Glutamatergic neuron (in vitro differentiated cells): ENCODE measurements around the gene TFF2. TPM values are rescaled to one million over a fixed set of nuclear protein-coding genes. Genes with fewer than 3 reads are reported as not detected.

Experiments
- DNase-seq: peaks from one replicate; pipeline ENCODE4 v3.0.0; 2022
- H3K27ac Mint-ChIP-seq: one replicate; pipeline ENCODE4 v1.8.0; 2020; ENCODE audit warnings: mild to moderate bottlenecking, mixed read lengths, inconsistent platforms; ENCODE audit not compliant: unreplicated experiment
- H3K27me3 Mint-ChIP-seq: one replicate; pipeline ENCODE4 v1.8.0; 2020; ENCODE audit warnings: mild to moderate bottlenecking, moderate library complexity, mixed read lengths, inconsistent platforms; ENCODE audit not compliant: unreplicated experiment
- H3K36me3 Mint-ChIP-seq: one replicate; pipeline ENCODE4 v1.8.0; 2020; ENCODE audit warnings: mild to moderate bottlenecking, mixed read lengths, inconsistent platforms; ENCODE audit not compliant: unreplicated experiment
- H3K4me1 Mint-ChIP-seq: one replicate; pipeline ENCODE4 v1.8.0; 2020; ENCODE audit warnings: mild to moderate bottlenecking, low read depth, mixed read lengths, inconsistent platforms; ENCODE audit not compliant: unreplicated experiment
- H3K4me3 Mint-ChIP-seq: one replicate; pipeline ENCODE4 v1.8.0; 2020; ENCODE audit warnings: mild to moderate bottlenecking, mixed read lengths, inconsistent platforms; ENCODE audit not compliant: unreplicated experiment
- H3K9me3 Mint-ChIP-seq: one replicate; pipeline ENCODE4 v1.8.0; 2020; ENCODE audit warnings: mild to moderate bottlenecking, moderate library complexity, mixed read lengths, inconsistent platforms; ENCODE audit not compliant: unreplicated experiment
- total RNA-seq: library from RNA; stranded (reverse); fragmentation: NEBNext Ultra II Directional; extraction: Animal tissue kit (Norgen Biotek cat#: 25700); gene quantifications from one replicate; pipeline ENCODE4 v1.2.1, GENCODE V29; 2021; ENCODE audit not compliant: unreplicated experiment
- TF ChIP-seq, protein P1 (sequence below): fragments of 200-600 bp; sonication (generic); IDR thresholded peaks from one replicate; pipeline ENCODE4 v1.5.0; 2021; ENCODE audit not compliant: partially characterized antibody, unreplicated experiment

The TFF2 gene
- total RNA-seq, 1 donor from 2014 or later = not detected

DNA sequence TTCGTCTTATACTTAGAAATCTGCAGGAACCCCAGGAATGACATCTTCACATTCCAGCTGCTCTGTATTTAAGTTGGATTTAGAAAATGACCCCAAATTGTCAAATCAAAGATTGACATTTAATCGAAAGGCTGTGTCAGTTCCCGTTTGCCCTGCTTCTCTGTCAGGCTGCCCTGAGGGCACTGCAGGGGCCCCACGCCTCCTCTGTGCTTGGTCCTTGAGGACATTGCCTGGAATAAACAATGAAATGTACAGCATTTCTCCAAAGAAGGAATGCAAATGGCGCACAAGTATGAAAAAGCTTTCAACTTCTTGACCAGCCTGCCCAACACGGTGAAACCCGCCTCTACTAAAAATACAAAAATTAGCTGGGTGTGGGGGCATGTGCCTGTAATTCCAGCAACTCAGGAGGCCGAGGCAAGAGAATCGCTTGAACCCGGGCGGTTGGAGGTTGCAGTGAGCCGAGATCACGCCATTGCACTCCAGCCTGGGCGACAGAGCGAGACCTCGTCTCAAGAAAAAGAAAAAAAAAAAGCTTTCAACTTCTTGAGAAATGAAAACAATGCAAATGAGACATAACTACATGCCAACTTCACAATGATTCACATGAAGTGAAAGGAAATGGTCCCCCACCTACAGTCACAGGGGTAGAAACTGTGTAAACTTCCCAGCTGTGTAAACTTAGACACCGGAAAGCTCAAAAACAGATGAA lies 42.1 kb upstream of the TFF2 start:
- H3K27me3 Mint-ChIP-seq = peaks cover 7% of the 10 kb centered on the region
- peaks cover 9% of the 10 kb centered on the region for H3K9me3 Mint-ChIP-seq
- no peaks in the 10 kb centered on the region for H3K36me3 Mint-ChIP-seq
- no peak overlapping the region for H3K4me3 Mint-ChIP-seq
- peaks cover 37% of the 10 kb centered on the region for H3K4me1 Mint-ChIP-seq
- no peak overlapping the region for H3K27ac Mint-ChIP-seq
- TF ChIP-seq, protein P1, sequence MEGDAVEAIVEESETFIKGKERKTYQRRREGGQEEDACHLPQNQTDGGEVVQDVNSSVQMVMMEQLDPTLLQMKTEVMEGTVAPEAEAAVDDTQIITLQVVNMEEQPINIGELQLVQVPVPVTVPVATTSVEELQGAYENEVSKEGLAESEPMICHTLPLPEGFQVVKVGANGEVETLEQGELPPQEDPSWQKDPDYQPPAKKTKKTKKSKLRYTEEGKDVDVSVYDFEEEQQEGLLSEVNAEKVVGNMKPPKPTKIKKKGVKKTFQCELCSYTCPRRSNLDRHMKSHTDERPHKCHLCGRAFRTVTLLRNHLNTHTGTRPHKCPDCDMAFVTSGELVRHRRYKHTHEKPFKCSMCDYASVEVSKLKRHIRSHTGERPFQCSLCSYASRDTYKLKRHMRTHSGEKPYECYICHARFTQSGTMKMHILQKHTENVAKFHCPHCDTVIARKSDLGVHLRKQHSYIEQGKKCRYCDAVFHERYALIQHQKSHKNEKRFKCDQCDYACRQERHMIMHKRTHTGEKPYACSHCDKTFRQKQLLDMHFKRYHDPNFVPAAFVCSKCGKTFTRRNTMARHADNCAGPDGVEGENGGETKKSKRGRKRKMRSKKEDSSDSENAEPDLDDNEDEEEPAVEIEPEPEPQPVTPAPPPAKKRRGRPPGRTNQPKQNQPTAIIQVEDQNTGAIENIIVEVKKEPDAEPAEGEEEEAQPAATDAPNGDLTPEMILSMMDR = no peak
- no peak for DNase-seq

DNA sequence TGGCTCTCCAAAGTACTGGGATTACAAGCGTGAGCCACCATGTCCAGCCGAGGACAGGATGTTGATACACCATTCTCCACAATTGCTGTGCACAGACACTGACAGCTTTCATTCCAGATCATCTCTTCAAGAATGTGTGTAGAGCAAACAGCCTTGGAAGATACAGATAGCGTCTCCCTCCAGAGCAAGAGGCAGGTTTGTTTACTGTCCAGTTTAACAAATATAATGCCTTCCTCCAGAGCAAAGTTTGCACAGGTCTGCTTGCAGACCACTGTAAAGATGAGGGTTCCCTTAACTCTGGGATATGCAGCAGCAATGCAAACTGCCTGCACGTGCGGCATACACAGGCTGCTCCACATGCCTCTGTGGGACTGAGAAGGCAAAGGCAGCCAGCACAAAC lies 40.5 kb upstream of the TFF2 start:
- Mint-ChIP-seq H3K9me3 (peaks cover 4% of the 10 kb centered on the region), H3K4me3 (no peak overlapping the region), H3K36me3 (peaks cover 10% of the 10 kb centered on the region), H3K4me1 (peaks cover 29% of the 10 kb centered on the region), H3K27me3 (no peaks in the 10 kb centered on the region), H3K27ac (no peak overlapping the region)
- TF ChIP-seq, protein P1 = no peak
- no peak for DNase-seq

DNA sequence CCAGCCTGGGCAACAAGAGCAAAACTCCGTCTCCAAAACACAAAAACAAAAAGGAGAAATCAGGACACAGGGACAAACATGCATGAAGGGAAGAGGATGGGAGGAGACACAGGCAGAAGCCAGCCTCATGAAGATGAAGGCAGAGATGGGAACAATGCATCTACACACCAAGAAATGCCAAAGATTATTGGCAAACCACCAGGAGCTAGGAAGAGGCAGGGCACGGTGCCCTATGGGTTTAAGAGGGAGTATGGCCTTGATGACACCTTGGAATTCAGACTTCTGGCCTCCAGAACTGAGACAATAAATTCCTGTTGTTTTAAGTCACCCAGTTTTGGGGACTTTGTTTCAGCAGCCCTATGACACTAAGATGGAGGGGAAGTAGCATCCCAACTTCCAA lies 39.9 kb upstream of the TFF2 start:
- Mint-ChIP-seq H3K4me1 (peaks cover 22% of the 10 kb centered on the region), H3K9me3 (peaks cover 4% of the 10 kb centered on the region), H3K27me3 (no peaks in the 10 kb centered on the region), H3K36me3 (peaks cover 10% of the 10 kb centered on the region), H3K27ac (no peak overlapping the region), H3K4me3 (no peak overlapping the region)
- no peak for DNase-seq
- TF ChIP-seq, protein P1 = no peak

DNA sequence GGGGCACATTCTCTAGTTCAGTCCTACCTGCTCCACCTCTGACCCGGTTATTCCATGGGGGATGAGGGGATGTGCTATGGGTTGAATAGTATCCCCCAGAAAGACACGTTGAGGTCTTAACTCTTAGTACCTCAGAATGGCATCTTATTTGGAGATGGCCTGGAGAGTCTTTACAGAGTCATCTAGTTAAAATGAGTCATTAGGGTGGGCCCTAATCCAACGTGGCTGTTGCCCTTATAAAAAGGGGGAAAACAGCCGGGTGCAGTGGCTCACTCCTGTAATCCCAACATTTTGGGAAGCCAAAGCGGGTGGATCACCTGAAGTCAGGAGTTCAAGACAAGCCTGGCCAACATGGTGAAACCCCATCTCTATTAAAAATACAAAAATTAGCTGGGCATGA lies 39.4 kb upstream of the TFF2 start:
- no peak for DNase-seq
- Mint-ChIP-seq H3K36me3 (peaks cover 10% of the 10 kb centered on the region), H3K9me3 (peaks cover 4% of the 10 kb centered on the region), H3K4me3 (no peak overlapping the region), H3K27ac (no peak overlapping the region), H3K27me3 (no peaks in the 10 kb centered on the region), H3K4me1 (peaks cover 19% of the 10 kb centered on the region)
- TF ChIP-seq, protein P1 = no peak

DNA sequence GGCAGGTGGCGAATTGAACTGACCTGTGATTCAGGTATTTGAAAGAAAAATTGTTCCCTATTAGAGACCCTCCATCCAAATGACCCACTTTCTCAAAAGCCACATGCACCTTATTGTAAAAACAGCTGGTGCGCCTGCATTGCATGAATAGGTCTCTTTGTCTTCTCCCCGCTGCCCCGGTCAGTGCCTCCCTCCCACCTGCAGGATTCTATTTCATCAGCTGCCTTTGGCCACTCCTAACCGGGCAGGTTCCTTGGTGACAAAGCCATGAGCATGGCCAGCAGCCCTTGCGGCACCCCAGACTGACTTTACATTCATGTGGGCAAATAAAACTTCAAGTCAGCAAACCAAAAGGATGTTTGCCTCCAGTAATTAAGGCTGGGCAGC lies 38.6 kb upstream of the TFF2 start:
- no peaks in the 10 kb centered on the region for H3K27me3 Mint-ChIP-seq
- TF ChIP-seq, protein P1 = no peak
- peaks cover 4% of the 10 kb centered on the region for H3K9me3 Mint-ChIP-seq
- peak; percentile 5 for DNase-seq
- H3K36me3 Mint-ChIP-seq = peaks cover 10% of the 10 kb centered on the region
- H3K4me1 Mint-ChIP-seq = peaks cover 14% of the 10 kb centered on the region
- no peak overlapping the region for H3K27ac Mint-ChIP-seq
- no peak overlapping the region for H3K4me3 Mint-ChIP-seq
